BJ (cell line): ENCODE data around the gene PRPF38A. TPM values are rescaled to one million over a fixed set of nuclear protein-coding genes. Genes with fewer than 3 reads are reported as not detected.
A peak's percentile ranks its signal among the peaks of the same experiment; 100 is the strongest.

Experiments
- CTCF ChIA-PET: fragments of 350-600 bp; formaldehyde crosslinking; extraction: SDS; loops from one replicate; lab custom pipeline; 2021; ENCODE audit warnings: antibody characterized with exemption, inconsistent platforms; lab: Yijun Ruan, JAX
- POLR2A ChIA-PET: fragments of 300-600 bp; sonication (Branson Sonifier 250); formaldehyde crosslinking; extraction: SDS; loops from one replicate; lab custom pipeline; 2021; ENCODE audit warnings: antibody characterized with exemption; lab: Charles Lee
- DNase-seq: peaks from one replicate; pipeline ENCODE4 v3.0.0-alpha.2; 2011; ENCODE audit warnings: low read depth
- H3K27me3 ChIP-seq: 2 replicates; pipeline ENCODE4 v1.6.0; 2011; ENCODE audit warnings: low read length; ENCODE audit not compliant: control insufficient read depth, insufficient read depth
- H3K36me3 ChIP-seq: 2 replicates; pipeline ENCODE4 v1.5.1; 2011; ENCODE audit warnings: low read length; ENCODE audit not compliant: control insufficient read depth, insufficient read depth
- H3K4me3 ChIP-seq: 2 replicates; pipeline ENCODE4 v1.5.1; 2011; ENCODE audit warnings: low read depth, mild to moderate bottlenecking, control low read depth, low read length
- CTCF ChIP-seq: IDR thresholded peaks from 2 replicates; pipeline ENCODE4 v1.5.1; 2011; ENCODE audit warnings: low read depth, mild to moderate bottlenecking, control low read depth, inconsistent platforms, low read length, moderate library complexity; ENCODE audit not compliant: insufficient read depth
- polyA plus RNA-seq: library from polyadenylated mRNA; depleted of rRNA; stranded (reverse); fragments of >200 nt; gene quantifications from 2 replicates; pipeline ENCODE4 v1.2.3, GENCODE V29; 2011

PRPF38A gene
- polyA plus RNA-seq, 1 experiment, result 14.2 TPM

GRCh38 chr1:52357397-52357796 is 47.0 kb upstream of the PRPF38A start:
- peaks cover 81% of the 10 kb centered on the region for H3K36me3 ChIP-seq
- ChIA-PET CTCF (interaction anchor here (0.5 to 1.0 kb wide), 2 partner anchors 40 to 231 kb away, joined by 3 read pairs; no protein-coding TSS in a partner anchor), POLR2A (no interaction called here)
- TF ChIP-seq CTCF, result no peak
- no peak overlapping the region for H3K4me3 ChIP-seq
- DNase-seq, result no peak
- H3K27me3 ChIP-seq, result no peaks in the 10 kb centered on the region

GRCh38 chr1:52358851-52359497 is 45.4 kb upstream of the PRPF38A start:
- Histone ChIP-seq H3K27me3 (no peaks in the 10 kb centered on the region), H3K4me3 (no peak overlapping the region), H3K36me3 (peaks cover 73% of the 10 kb centered on the region)
- ChIA-PET CTCF (no interaction called here), POLR2A (no interaction called here)
- TF ChIP-seq CTCF, result no peak
- no peak for DNase-seq

- peaks cover 70% of the 10 kb centered on the region for H3K36me3 ChIP-seq
- DNase-seq, result no peak
- CTCF ChIA-PET, result no interaction called here
Measured at GRCh38 chr1:52359676-52360594, 44.5 kb upstream of the PRPF38A start.

GRCh38 chr1:52360595-52360968 is 43.8 kb upstream of the PRPF38A start:
- no peak overlapping the region for H3K4me3 ChIP-seq
- DNase-seq, result no peak
- ChIA-PET POLR2A (no interaction called here), CTCF (no interaction called here)
- no peak for TF ChIP-seq CTCF
- H3K27me3 ChIP-seq, result no peaks in the 10 kb centered on the region
- H3K36me3 ChIP-seq, result peaks cover 64% of the 10 kb centered on the region

More at GRCh38 chr1:52359676-52360594, 44.5 kb upstream of the PRPF38A start:
- POLR2A ChIA-PET, result no interaction called here
- TF ChIP-seq CTCF, result no peak
- Histone ChIP-seq H3K27me3 (no peaks in the 10 kb centered on the region), H3K4me3 (no peak overlapping the region)

GRCh38 chr1:52364235-52364839 is 40.1 kb upstream of the PRPF38A start:
- no peak for TF ChIP-seq CTCF
- no peaks in the 10 kb centered on the region for H3K27me3 ChIP-seq
- peaks cover 30% of the 10 kb centered on the region for H3K36me3 ChIP-seq
- DNase-seq, result no peak
- CTCF ChIA-PET, result no interaction called here
- peak overlapping the region; percentile 97; the same call in 1 of the 2 replicates for H3K4me3 ChIP-seq
- POLR2A ChIA-PET, result no interaction called here
